H1 (cell line): Measurements from ENCODE around the gene KRTCAP2. TPM values are rescaled to one million over a fixed set of nuclear protein-coding genes. Genes with fewer than 3 reads are reported as not detected.

Source experiments
- TCF12 ChIP-seq: IDR thresholded peaks from 2 replicates; pipeline ENCODE4 v1.6.1; 2011; ENCODE audit warnings: low read depth, mild to moderate bottlenecking, low read length
- polyA plus RNA-seq, 7 experiments: library from polyadenylated mRNA; depleted of rRNA in 3 of 7; stranded (reverse) in 5 of 7; unstranded in 2 of 7; fragments of >200 nt in 5 of 7; fragments of 200-250 nt in 2 of 7; gene quantifications; 1 replicate in 5 of 7; 2 replicates in 1 of 7; 4 replicates in 1 of 7; pipeline versions ENCODE4 v1.2.1 to v1.2.3, GENCODE V29; 2011 to 2013; ENCODE audit warnings: missing spikeins in 2 of 7, mixed read lengths in 2 of 7
- total RNA-seq: library from RNA; stranded (reverse); fragmentation: NEBNext Ultra II Directional; extraction: Animal tissue kit (Norgen Biotek cat#: 25700); gene quantifications from 2 replicates; pipeline ENCODE4 v1.2.1, GENCODE V29; 2021
- TF ChIP-seq, protein P1 (sequence below): IDR thresholded peaks from 2 replicates; pipeline ENCODE4 v1.6.1; 2012; ENCODE audit warnings: inconsistent platforms

KRTCAP2 gene
- total and polyA plus RNA-seq, 2 of the 8 experiments (the other 6 are each of a cell fraction or from before 2014, with no cell fraction given), result 146 to 317 TPM

DNA sequence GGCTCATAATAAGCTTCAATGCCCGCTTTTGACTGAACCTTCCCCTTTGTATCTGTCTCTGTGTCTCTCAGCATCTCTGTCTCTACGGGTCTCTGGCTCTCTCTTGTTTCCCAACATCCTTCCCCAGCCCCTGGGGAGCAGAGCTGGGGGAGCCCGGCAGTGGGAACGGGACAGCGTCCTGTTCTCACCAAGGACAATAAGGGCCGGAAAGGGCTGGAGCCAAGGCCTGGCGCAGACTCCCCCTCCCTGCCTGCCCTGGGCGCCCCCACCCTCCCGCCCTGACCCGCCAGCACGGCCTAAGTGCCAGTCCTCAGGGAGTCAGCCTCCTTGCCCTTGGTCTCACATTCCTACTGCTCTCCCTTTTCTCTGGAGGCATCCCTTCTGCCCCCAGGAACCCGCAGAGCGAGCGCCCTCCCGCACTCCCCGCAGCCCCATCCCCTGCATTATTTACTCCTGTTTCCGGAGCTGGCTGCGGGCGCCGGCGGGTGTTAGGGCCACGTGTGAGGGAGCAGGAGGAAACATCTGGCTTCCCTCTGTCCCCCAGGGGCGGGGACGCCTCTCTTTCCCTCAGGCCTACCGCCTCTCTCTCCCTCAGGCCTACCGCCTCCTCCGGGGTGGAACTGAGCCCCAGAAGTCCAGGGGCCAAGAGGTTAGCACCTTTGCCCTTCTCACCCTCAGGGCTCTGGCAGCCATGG, 6.5 kb downstream of the KRTCAP2 start (continued):
- TF ChIP-seq, protein P1, sequence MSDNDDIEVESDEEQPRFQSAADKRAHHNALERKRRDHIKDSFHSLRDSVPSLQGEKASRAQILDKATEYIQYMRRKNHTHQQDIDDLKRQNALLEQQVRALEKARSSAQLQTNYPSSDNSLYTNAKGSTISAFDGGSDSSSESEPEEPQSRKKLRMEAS, result peak; percentile 87
- TF ChIP-seq TCF12, result 0 out of 2 replicates have a peak, but pooled peaks have one; percentile 57
